ENCODE measurements around the gene RNU4-1.

GRCh38 chr12:120331390-120331789 is 38.4 kb upstream of the RNU4-1 start:
- TF ChIP-seq CTCF (IDR thresholded peaks at IDR 0.05; ENCODE audit: low read length) (no peak), EZH2 (IDR thresholded peaks at IDR 0.05; ENCODE audit: borderline replicate concordance, low read length) (no peak)
